HEK293 (cell line): Measurements from ENCODE around the gene INCA1.

Experiments
- BCL11A ChIP-seq: fragments of 450-650 bp; formaldehyde crosslinking; IDR thresholded peaks from 2 replicates; pipeline ENCODE4 v1.5.1; 2016; ENCODE audit warnings: low read depth, missing biosample characterization, missing genetic modification characterization
- HOXD13 ChIP-seq: sonication (generic); formaldehyde crosslinking; IDR thresholded peaks from 2 replicates; pipeline ENCODE4 v1.8.0; 2022; ENCODE audit warnings: missing genetic modification reagents, borderline replicate concordance
- KLF8 ChIP-seq: fragments of 450-650 bp; formaldehyde crosslinking; IDR thresholded peaks from 2 replicates; pipeline ENCODE4 v1.5.1; 2016; ENCODE audit warnings: missing biosample characterization, missing genetic modification characterization
- KLF9 ChIP-seq: fragments of 450-650 bp; formaldehyde crosslinking; IDR thresholded peaks from 2 replicates; pipeline ENCODE4 v1.5.1; 2016; ENCODE audit warnings: missing biosample characterization, missing genetic modification characterization, low read depth
- SP2 ChIP-seq: fragments of 450-650 bp; formaldehyde crosslinking; IDR thresholded peaks from 2 replicates; pipeline ENCODE4 v1.5.1; 2016; ENCODE audit warnings: missing biosample characterization, missing genetic modification characterization
- ZBTB1 ChIP-seq: fragments of 450-650 bp; formaldehyde crosslinking; IDR thresholded peaks from 2 replicates; pipeline ENCODE4 v1.5.1; 2016; ENCODE audit warnings: missing biosample characterization, missing genetic modification characterization
- ZFP69B ChIP-seq: fragments of 450-650 bp; formaldehyde crosslinking; IDR thresholded peaks from 2 replicates; pipeline ENCODE4 v1.5.1; 2016; ENCODE audit warnings: missing biosample characterization, missing genetic modification characterization
- ZIC2 ChIP-seq: fragments of 450-650 bp; formaldehyde crosslinking; IDR thresholded peaks from 2 replicates; pipeline ENCODE4 v1.5.1; 2016; ENCODE audit warnings: missing biosample characterization, missing genetic modification characterization
- ZNF112 ChIP-seq: fragments of 450-650 bp; formaldehyde crosslinking; IDR thresholded peaks from 2 replicates; pipeline ENCODE4 v1.5.0; 2017; ENCODE audit warnings: missing biosample characterization, missing genetic modification characterization
- ZNF114 ChIP-seq: fragments of 450-650 bp; formaldehyde crosslinking; IDR thresholded peaks from 2 replicates; pipeline ENCODE4 v1.5.0; 2017; ENCODE audit warnings: missing biosample characterization, missing genetic modification characterization
- ZNF155 ChIP-seq: fragments of 450-650 bp; formaldehyde crosslinking; IDR thresholded peaks from 2 replicates; pipeline ENCODE4 v1.5.1; 2016; ENCODE audit warnings: missing biosample characterization, missing genetic modification characterization
- ZNF2 ChIP-seq: fragments of 450-650 bp; formaldehyde crosslinking; IDR thresholded peaks from 2 replicates; pipeline ENCODE4 v1.5.1; 2016; ENCODE audit warnings: missing biosample characterization, missing genetic modification characterization
- ZNF274 ChIP-seq, 2 experiments: fragments of 200-500 bp in 1 of 2; fragments of 450-650 bp in 1 of 2; sonication (Bioruptor generic) in 1 of 2; formaldehyde crosslinking in 1 of 2; IDR thresholded peaks; 2 replicates each; pipeline versions ENCODE4 v1.5.1 to v1.6.1; 2014 to 2016; ENCODE audit warnings: borderline replicate concordance in 1 of 2, inconsistent platforms in 1 of 2, low read length in 1 of 2, missing biosample characterization in 1 of 2, missing genetic modification characterization in 1 of 2
- ZNF37A ChIP-seq: fragments of 450-650 bp; IDR thresholded peaks from 2 replicates; pipeline ENCODE4 v1.5.1; 2018; ENCODE audit warnings: missing biosample characterization, missing genetic modification characterization
- ZNF391 ChIP-seq: fragments of 450-650 bp; formaldehyde crosslinking; IDR thresholded peaks from 2 replicates; pipeline ENCODE4 v1.5.1; 2016; ENCODE audit warnings: low read depth, missing biosample characterization, missing genetic modification characterization, borderline replicate concordance
- ZNF510 ChIP-seq: fragments of 450-650 bp; formaldehyde crosslinking; IDR thresholded peaks from 2 replicates; pipeline ENCODE4 v1.5.1; 2018; ENCODE audit warnings: mild to moderate bottlenecking, missing genetic modification characterization, missing biosample characterization; ENCODE audit not compliant: insufficient replicate concordance
- ZNF521 ChIP-seq: fragments of 450-650 bp; formaldehyde crosslinking; IDR thresholded peaks from 2 replicates; pipeline ENCODE4 v1.5.1; 2017; ENCODE audit warnings: missing biosample characterization, mild to moderate bottlenecking, missing genetic modification characterization
- ZNF529 ChIP-seq: fragments of 450-650 bp; formaldehyde crosslinking; IDR thresholded peaks from 2 replicates; pipeline ENCODE4 v1.5.1; 2017; ENCODE audit warnings: missing genetic modification characterization, missing biosample characterization; ENCODE audit not compliant: insufficient replicate concordance
- ZNF701 ChIP-seq: fragments of 450-650 bp; formaldehyde crosslinking; IDR thresholded peaks from 2 replicates; pipeline ENCODE4 v1.5.1; 2016; ENCODE audit warnings: missing biosample characterization, missing genetic modification characterization
- ZNF791 ChIP-seq: fragments of 450-650 bp; formaldehyde crosslinking; IDR thresholded peaks from 2 replicates; pipeline ENCODE4 v1.5.1; 2016; ENCODE audit warnings: missing biosample characterization, missing genetic modification characterization
- ZNF837 ChIP-seq: fragments of 450-650 bp; formaldehyde crosslinking; IDR thresholded peaks from 2 replicates; pipeline ENCODE4 v1.5.1; 2016; ENCODE audit warnings: missing biosample characterization, missing genetic modification characterization
- TF ChIP-seq, protein P1 (sequence below): fragments of 450-650 bp; formaldehyde crosslinking; IDR thresholded peaks from 2 replicates; pipeline ENCODE4 v1.5.1; 2016; ENCODE audit warnings: missing biosample characterization, missing genetic modification characterization
- TF ChIP-seq, protein P2 (sequence below): fragments of 450-650 bp; formaldehyde crosslinking; IDR thresholded peaks from 2 replicates; pipeline ENCODE4 v1.5.1; 2016; ENCODE audit warnings: missing biosample characterization, missing genetic modification characterization
- TF ChIP-seq, protein P3 (sequence below): fragments of 450-650 bp; formaldehyde crosslinking; IDR thresholded peaks from 2 replicates; pipeline ENCODE4 v1.5.1; 2017; ENCODE audit warnings: missing biosample characterization, missing genetic modification characterization
- TF ChIP-seq, protein P4 (sequence below): fragments of 450-650 bp; formaldehyde crosslinking; IDR thresholded peaks from 2 replicates; pipeline ENCODE4 v1.5.1; 2016; ENCODE audit warnings: missing biosample characterization, missing genetic modification characterization
- TF ChIP-seq, protein P5 (sequence below): fragments of 450-650 bp; formaldehyde crosslinking; optimal IDR thresholded peaks from 2 replicates; pipeline ENCODE3; 2016; ENCODE audit warnings: missing biosample characterization, mild to moderate bottlenecking, missing genetic modification characterization
- TF ChIP-seq, protein P6 (sequence below): fragments of 450-650 bp; formaldehyde crosslinking; IDR thresholded peaks from 2 replicates; pipeline ENCODE4 v1.5.1; 2016; ENCODE audit warnings: missing biosample characterization, missing genetic modification characterization
- TF ChIP-seq, protein P7 (sequence below): fragments of 450-650 bp; formaldehyde crosslinking; IDR thresholded peaks from 2 replicates; pipeline ENCODE4 v1.5.1; 2017; ENCODE audit warnings: missing biosample characterization, missing genetic modification characterization

Gene INCA1

DNA sequence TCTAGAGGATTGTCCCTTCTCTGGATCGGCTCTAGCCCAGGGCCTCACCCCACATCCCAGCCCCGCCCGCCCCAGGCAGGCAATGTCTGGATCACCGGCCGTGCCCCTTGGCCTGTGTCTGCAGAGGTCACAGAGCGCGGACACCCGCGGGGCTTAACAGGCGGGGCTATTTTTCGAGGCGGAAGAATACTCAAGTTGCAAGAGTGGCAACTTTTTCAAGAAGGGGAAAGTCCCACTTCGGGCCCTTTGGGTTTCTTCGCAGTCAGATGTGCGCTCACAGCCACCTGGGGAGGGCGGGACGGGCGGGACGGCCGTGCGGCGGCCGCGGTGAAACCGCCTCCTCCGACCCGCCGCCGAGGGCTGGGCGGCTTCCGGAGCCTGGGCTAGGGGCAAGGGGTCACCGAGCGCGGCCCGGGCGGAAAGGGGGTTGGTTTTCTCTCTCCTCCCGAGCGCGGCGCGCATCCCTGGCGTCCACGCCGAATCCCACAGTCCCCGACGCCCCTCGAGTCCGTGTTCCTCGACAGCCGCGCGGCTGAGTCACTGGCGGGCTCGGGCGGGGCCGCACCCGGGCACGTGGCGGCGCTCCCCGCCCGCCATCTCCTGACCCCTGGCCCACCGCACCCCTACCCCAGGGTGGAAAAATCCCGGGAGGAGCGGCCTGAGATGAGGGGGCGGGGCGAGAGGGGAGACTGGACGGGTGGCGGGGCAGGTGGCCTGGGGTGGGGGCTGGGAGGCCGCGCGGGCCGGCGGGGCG lies 47.8 kb downstream of the INCA1 start (continued):
- TF ChIP-seq ZNF112 (tag by site-specific recombination) (no peak), ZNF837 (tag by site-specific recombination) (no peak), ZNF155 (tag by site-specific recombination) (no peak), ZNF510 (tag by site-specific recombination) (no peak), ZNF701 (tag by site-specific recombination) (no peak), ZNF791 (tag by site-specific recombination) (no peak), HOXD13 (CRISPR knock-in tag) (no peak), ZNF529 (tag by site-specific recombination) (no peak), ZIC2 (tag by site-specific recombination) (no peak), KLF9 (tag by site-specific recombination) (peak; percentile 73; the same call in 1 of the 2 replicates), ZNF391 (tag by site-specific recombination) (peak; percentile 43; the same call in 1 of the 2 replicates), ZFP69B (tag by site-specific recombination) (peak; percentile 53; the same call in 1 of the 2 replicates), ZNF521 (tag by site-specific recombination) (no peak), SP2 (tag by site-specific recombination) (peak; percentile 43), ZNF114 (tag by site-specific recombination) (no peak), ZNF37A (tag by site-specific recombination) (no peak), ZBTB1 (tag by site-specific recombination) (no peak), ZNF2 (no peak), ZNF274 (IDR thresholded peaks at IDR 0.05; ENCODE audit: low read length) (no peak), ZNF274 (tag by site-specific recombination; IDR thresholded peaks at IDR 0.05; ENCODE audit: borderline replicate concordance) (no peak), BCL11A (tag by site-specific recombination) (no peak; the same call in 1 of the 2 replicates), KLF8 (tag by site-specific recombination) (0 out of 2 replicates have a peak, but pooled peaks have one; percentile 95)
- TF ChIP-seq, protein P1, sequence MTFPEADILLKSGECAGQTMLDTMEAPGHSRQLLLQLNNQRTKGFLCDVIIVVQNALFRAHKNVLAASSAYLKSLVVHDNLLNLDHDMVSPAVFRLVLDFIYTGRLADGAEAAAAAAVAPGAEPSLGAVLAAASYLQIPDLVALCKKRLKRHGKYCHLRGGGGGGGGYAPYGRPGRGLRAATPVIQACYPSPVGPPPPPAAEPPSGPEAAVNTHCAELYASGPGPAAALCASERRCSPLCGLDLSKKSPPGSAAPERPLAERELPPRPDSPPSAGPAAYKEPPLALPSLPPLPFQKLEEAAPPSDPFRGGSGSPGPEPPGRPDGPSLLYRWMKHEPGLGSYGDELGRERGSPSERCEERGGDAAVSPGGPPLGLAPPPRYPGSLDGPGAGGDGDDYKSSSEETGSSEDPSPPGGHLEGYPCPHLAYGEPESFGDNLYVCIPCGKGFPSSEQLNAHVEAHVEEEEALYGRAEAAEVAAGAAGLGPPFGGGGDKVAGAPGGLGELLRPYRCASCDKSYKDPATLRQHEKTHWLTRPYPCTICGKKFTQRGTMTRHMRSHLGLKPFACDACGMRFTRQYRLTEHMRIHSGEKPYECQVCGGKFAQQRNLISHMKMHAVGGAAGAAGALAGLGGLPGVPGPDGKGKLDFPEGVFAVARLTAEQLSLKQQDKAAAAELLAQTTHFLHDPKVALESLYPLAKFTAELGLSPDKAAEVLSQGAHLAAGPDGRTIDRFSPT (tag by site-specific recombination): 0 out of 2 replicates have a peak, but pooled peaks have one; percentile 56
- TF ChIP-seq, protein P2, sequence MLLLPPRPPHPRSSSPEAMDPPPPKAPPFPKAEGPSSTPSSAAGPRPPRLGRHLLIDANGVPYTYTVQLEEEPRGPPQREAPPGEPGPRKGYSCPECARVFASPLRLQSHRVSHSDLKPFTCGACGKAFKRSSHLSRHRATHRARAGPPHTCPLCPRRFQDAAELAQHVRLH (tag by site-specific recombination): no peak
- TF ChIP-seq, protein P3, sequence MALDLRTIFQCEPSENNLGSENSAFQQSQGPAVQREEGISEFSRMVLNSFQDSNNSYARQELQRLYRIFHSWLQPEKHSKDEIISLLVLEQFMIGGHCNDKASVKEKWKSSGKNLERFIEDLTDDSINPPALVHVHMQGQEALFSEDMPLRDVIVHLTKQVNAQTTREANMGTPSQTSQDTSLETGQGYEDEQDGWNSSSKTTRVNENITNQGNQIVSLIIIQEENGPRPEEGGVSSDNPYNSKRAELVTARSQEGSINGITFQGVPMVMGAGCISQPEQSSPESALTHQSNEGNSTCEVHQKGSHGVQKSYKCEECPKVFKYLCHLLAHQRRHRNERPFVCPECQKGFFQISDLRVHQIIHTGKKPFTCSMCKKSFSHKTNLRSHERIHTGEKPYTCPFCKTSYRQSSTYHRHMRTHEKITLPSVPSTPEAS: no peak
- TF ChIP-seq, protein P4, sequence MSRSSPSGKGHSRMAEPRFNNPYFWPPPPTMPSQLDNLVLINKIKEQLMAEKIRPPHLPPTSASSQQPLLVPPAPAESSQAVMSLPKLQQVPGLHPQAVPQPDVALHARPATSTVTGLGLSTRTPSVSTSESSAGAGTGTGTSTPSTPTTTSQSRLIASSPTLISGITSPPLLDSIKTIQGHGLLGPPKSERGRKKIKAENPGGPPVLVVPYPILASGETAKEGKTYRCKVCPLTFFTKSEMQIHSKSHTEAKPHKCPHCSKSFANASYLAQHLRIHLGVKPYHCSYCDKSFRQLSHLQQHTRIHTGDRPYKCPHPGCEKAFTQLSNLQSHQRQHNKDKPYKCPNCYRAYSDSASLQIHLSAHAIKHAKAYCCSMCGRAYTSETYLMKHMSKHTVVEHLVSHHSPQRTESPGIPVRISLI: no peak
- TF ChIP-seq, protein P5, sequence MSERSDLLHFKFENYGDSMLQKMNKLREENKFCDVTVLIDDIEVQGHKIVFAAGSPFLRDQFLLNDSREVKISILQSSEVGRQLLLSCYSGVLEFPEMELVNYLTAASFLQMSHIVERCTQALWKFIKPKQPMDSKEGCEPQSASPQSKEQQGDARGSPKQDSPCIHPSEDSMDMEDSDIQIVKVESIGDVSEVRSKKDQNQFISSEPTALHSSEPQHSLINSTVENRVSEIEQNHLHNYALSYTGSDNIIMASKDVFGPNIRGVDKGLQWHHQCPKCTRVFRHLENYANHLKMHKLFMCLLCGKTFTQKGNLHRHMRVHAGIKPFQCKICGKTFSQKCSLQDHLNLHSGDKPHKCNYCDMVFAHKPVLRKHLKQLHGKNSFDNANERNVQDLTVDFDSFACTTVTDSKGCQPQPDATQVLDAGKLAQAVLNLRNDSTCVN: peak; percentile 96
- TF ChIP-seq, protein P6, sequence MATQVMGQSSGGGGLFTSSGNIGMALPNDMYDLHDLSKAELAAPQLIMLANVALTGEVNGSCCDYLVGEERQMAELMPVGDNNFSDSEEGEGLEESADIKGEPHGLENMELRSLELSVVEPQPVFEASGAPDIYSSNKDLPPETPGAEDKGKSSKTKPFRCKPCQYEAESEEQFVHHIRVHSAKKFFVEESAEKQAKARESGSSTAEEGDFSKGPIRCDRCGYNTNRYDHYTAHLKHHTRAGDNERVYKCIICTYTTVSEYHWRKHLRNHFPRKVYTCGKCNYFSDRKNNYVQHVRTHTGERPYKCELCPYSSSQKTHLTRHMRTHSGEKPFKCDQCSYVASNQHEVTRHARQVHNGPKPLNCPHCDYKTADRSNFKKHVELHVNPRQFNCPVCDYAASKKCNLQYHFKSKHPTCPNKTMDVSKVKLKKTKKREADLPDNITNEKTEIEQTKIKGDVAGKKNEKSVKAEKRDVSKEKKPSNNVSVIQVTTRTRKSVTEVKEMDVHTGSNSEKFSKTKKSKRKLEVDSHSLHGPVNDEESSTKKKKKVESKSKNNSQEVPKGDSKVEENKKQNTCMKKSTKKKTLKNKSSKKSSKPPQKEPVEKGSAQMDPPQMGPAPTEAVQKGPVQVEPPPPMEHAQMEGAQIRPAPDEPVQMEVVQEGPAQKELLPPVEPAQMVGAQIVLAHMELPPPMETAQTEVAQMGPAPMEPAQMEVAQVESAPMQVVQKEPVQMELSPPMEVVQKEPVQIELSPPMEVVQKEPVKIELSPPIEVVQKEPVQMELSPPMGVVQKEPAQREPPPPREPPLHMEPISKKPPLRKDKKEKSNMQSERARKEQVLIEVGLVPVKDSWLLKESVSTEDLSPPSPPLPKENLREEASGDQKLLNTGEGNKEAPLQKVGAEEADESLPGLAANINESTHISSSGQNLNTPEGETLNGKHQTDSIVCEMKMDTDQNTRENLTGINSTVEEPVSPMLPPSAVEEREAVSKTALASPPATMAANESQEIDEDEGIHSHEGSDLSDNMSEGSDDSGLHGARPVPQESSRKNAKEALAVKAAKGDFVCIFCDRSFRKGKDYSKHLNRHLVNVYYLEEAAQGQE (tag by site-specific recombination): no peak
- TF ChIP-seq, protein P7, sequence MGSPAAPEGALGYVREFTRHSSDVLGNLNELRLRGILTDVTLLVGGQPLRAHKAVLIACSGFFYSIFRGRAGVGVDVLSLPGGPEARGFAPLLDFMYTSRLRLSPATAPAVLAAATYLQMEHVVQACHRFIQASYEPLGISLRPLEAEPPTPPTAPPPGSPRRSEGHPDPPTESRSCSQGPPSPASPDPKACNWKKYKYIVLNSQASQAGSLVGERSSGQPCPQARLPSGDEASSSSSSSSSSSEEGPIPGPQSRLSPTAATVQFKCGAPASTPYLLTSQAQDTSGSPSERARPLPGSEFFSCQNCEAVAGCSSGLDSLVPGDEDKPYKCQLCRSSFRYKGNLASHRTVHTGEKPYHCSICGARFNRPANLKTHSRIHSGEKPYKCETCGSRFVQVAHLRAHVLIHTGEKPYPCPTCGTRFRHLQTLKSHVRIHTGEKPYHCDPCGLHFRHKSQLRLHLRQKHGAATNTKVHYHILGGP: peak; percentile 98
